GM18870 (cell line): ENCODE data around the gene MTARC1.

ENCODE experiments used
- ATAC-seq: cut with Tn5 transposase; IDR thresholded peaks from one replicate; pipeline ENCODE4 v1.9.1; 2021; ENCODE audit warnings: moderate library complexity; ENCODE audit not compliant: unreplicated experiment

MTARC1 gene

GRCh38 chr1:220769205-220769604 is 17.5 kb upstream of the MTARC1 start:
- ATAC-seq: no peak

- peak; percentile 59 for ATAC-seq
These were observed 16.3 kb upstream of the MTARC1 start for GRCh38 chr1:220770245-220770913.

GRCh38 chr1:220772846-220773245 is 13.9 kb upstream of the MTARC1 start:
- ATAC-seq: no peak

GRCh38 chr1:220775240-220775853 is 11.4 kb upstream of the MTARC1 start:
- ATAC-seq: no peak

- no peak for ATAC-seq
These were observed 10.5 kb upstream of the MTARC1 start for GRCh38 chr1:220776254-220776653.

DNA sequence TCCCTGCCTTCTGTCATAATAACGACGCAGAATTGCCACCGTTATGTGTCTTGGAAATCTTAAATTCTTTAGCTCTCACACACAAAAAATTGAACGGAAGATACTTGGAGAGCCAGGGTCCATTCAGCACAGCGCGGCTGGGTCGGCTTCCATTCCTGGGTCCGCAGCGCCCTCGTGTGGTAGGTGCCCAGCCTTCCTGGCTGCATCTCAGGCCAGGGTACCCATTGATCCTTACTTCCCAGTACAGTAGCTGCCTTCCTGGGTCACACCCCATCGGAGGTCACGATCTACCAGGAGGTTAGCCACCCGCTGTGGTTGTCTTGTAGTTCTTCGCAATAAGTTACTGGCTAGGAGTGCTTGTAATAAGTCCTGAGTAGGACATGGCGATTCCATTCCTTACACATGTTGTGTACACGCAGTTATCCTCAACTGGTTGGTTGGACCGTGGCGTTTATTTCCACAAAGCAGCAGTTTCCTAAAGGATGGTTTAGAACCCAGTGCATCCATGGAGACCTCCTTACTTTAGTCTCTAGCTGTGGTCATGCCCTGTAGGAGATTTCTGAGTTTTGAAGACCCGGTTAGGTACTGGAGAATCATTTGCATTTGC is 9.9 kb upstream of the MTARC1 start:
- peak; percentile 68 for ATAC-seq

GRCh38 chr1:220783453-220783852 is 3.3 kb upstream of the MTARC1 start:
- no peak for ATAC-seq

DNA sequence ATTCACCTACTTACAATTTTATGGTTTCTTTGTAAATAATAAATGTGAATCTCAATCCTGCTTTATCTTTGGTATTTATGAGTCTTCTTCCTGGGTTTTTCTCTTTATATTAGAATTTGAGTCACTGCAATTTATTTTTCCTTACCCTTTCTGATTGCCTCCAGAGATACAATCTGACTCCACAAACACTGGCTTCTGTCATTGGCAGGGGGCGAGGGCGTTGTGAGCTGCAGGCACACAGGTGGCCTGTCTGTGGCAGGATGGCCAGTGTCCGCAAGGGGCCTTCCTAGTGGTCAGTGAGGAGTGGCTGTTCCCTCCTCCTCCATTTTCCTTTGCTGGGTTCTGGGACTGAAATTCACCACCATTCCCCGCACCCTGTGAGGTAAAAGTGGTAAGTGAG is 2.0 kb upstream of the MTARC1 start:
- ATAC-seq: no peak

GRCh38 chr1:220785166-220786056 is 1.3 kb upstream of the MTARC1 start:
- ATAC-seq: no peak

DNA sequence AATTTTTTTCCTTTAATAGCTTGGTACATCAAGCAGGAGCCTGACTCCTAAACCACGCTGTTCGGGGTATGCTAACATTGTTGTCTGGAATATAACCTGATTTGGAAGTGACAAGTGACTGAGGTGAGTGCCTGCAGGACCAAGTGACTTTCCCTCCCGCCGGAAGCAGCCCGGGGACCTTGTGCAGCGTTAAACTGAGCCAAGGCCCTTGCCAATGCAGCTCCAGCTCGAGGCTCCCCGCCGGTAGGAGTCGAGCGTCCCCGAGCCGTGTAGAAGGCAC is 716 bp upstream of the MTARC1 start:
- no peak for ATAC-seq

GRCh38 chr1:220787069-220787619 is 431 bp downstream of the MTARC1 start:
- ATAC-seq: no peak

DNA sequence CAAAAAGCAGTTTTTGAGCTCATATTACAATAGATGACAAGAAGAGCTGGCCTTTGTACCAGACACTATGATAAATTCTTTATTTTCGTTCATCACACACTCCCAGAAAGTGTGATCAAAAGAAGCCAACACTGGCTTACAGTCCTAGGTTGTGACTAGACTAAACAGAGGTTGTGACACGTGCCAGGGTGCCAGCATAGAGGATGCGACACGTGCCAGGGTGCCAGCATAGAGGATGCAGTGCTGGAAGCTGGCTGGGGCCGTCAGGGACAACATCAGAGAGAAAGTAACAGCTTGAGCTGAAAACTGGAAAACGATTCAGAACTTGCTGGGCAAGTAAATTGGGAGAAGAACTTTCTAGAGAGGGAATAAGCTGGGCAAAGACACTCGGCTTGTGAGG is 2.2 kb downstream of the MTARC1 start:
- no peak for ATAC-seq

GRCh38 chr1:220789532-220790147 is 2.9 kb downstream of the MTARC1 start:
- ATAC-seq: no peak

GRCh38 chr1:220791285-220791684 is 4.6 kb downstream of the MTARC1 start:
- ATAC-seq: no peak

DNA sequence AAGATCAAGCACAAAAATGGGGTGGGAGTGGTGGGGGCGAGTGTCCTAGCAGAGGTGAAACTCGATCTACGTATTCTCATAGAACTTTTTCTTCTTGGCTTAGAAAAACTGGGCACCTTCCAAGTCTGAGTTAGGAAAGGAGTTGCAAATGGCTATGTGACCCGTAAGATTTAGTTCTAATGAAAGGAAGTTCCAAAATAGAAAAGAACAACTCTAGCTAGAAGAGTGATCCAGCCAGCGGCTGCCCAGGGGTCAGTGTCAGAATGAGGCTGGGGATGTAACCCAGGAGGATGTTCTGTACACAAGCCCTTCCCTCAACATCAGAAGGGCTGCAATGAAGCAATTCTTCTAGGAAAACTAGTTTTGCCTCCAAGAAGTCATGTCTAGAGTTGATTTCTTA is 5.2 kb downstream of the MTARC1 start:
- no peak for ATAC-seq

- no peak for ATAC-seq
These were observed 9.8 kb downstream of the MTARC1 start for GRCh38 chr1:220796530-220796929.

GRCh38 chr1:220797044-220797443 is 10.3 kb downstream of the MTARC1 start:
- no peak for ATAC-seq

DNA sequence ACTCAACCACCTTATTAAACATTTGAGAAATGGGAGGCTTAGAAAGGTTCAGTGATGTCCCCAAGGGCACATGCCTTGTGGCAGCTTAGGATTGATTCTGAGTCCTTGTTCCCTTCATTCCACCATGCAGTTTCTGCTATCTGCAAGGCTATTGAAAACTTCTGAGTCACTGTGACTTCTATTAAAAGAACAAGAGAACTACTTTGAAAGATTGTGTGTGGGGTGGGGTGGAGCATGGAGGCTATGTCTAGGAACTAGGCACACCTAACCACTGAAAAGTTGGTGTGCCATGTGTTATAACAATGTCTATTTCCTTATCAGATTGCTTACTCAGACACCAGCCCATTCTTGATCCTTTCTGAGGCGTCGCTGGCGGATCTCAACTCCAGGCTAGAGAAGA is 10.8 kb downstream of the MTARC1 start:
- no peak for ATAC-seq

DNA sequence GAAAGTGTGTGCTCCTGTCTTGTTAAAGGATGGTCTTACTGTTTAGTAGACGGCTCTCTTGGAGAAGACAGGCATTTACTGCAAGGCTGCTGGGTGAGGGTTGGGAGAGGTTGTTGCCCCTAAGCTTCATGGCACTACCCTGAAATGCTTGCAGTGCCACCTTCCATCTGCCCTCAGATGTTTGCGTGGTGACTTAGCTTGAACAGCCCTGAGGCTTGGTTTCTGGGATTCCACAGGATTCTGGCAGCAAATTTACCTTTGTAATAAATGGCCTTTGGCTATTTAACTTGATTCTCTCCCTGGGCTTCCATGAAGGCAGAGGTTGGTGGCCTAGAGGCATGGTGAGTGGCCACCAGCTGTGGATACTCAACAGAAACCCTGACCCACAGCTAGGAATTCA is 11.6 kb downstream of the MTARC1 start:
- no peak for ATAC-seq

GRCh38 chr1:220800262-220800661 is 13.5 kb downstream of the MTARC1 start:
- no peak for ATAC-seq
